K562 (cell line): ENCODE results near the gene RNU6-1. TPM values are rescaled to one million over a fixed set of nuclear protein-coding genes. Genes with fewer than 3 reads are reported as not detected.
A peak's percentile ranks its signal among the peaks of the same experiment; 100 is the strongest.

ENCODE experiments used
- ARHGAP35 ChIP-seq: fragments of 450-650 bp; IDR thresholded peaks from 2 replicates; pipeline ENCODE4 v1.6.1; 2018; ENCODE audit not compliant: partially characterized antibody
- CCNT2 ChIP-seq: IDR thresholded peaks from 2 replicates; pipeline ENCODE4 v1.6.1; 2011; ENCODE audit warnings: borderline replicate concordance, low read depth, mild to moderate bottlenecking, moderate library complexity, mixed read lengths, low read length; ENCODE audit not compliant: insufficient read length; ENCODE audit errors: extremely low read depth
- CREB3L1 ChIP-seq: fragments of 450-650 bp; IDR thresholded peaks from 2 replicates; pipeline ENCODE4 v1.6.1; 2014; ENCODE audit warnings: low read depth, mild to moderate bottlenecking, moderate library complexity, borderline replicate concordance
- DPF2 ChIP-seq: fragments of 450-650 bp; IDR thresholded peaks from 2 replicates; pipeline ENCODE4 v1.6.1; 2016
- E2F6 ChIP-seq, 2 experiments: IDR thresholded peaks; 2 replicates each; pipeline ENCODE4 v1.6.1; 2011; ENCODE audit warnings: borderline replicate concordance in 1 of 2, control low read depth in 1 of 2, low read depth in 1 of 2, low read length in 1 of 2, mild to moderate bottlenecking in 1 of 2, mixed read lengths in 1 of 2, moderate library complexity in 1 of 2; ENCODE audit not compliant: insufficient read depth in 1 of 2, insufficient read length in 1 of 2, poor library complexity in 1 of 2, severe bottlenecking in 1 of 2; ENCODE audit errors: extremely low read depth in 1 of 2
- FOXA1 ChIP-seq: fragments of 450-650 bp; IDR thresholded peaks from 2 replicates; pipeline ENCODE4 v1.6.1; 2016; ENCODE audit warnings: mild to moderate bottlenecking, borderline replicate concordance
- HEY1 ChIP-seq: fragments of 250-450 bp; sonication (Bioruptor Pico); IDR thresholded peaks from 2 replicates; pipeline ENCODE4 v1.5.0; 2020; ENCODE audit warnings: mild to moderate bottlenecking, moderate library complexity, borderline replicate concordance
- MYNN ChIP-seq, 2 experiments: sonication (generic); formaldehyde crosslinking in 1 of 2; IDR thresholded peaks; 2 replicates each; pipeline versions ENCODE4 v1.5.0 to v1.6.1; 2016 to 2020; ENCODE audit warnings: antibody characterized with exemption in 1 of 2, missing genetic modification reagents in 1 of 2
- RFX5 ChIP-seq: IDR thresholded peaks from 2 replicates; pipeline ENCODE4 v1.6.1; 2011; ENCODE audit warnings: low read depth, mild to moderate bottlenecking, improper control_type of control experiment, low read length
- SMARCB1 ChIP-seq: IDR thresholded peaks from 2 replicates; pipeline ENCODE4 v1.6.1; 2011; ENCODE audit warnings: improper control_type of control experiment, low read depth; ENCODE audit not compliant: insufficient read length
- SNRNP70 ChIP-seq: fragments of 200-400 bp; formaldehyde crosslinking; optimal IDR thresholded peaks from 2 replicates; pipeline ENCODE3; 2017; ENCODE audit warnings: low read depth, low read length
- TAF7 ChIP-seq: fragments of 450-650 bp; IDR thresholded peaks from 2 replicates; pipeline ENCODE4 v1.6.1; 2016; ENCODE audit warnings: missing genetic modification characterization, missing compliant biosample characterization
- TAF9B ChIP-seq: fragments of 450-650 bp; IDR thresholded peaks from 2 replicates; pipeline ENCODE4 v1.6.1; 2018; ENCODE audit warnings: mild to moderate bottlenecking; ENCODE audit not compliant: partially characterized antibody
- TAL1 ChIP-seq: fragments of 450-650 bp; IDR thresholded peaks from 2 replicates; pipeline ENCODE4 v1.6.1; 2016; ENCODE audit warnings: mild to moderate bottlenecking
- THRB ChIP-seq: fragments of 450-650 bp; formaldehyde crosslinking; conservative IDR thresholded peaks from 2 replicates; pipeline ENCODE4 v1.4.0; 2022; ENCODE audit warnings: mild to moderate bottlenecking, missing genetic modification characterization
- XRCC5 ChIP-seq: fragments of 200-400 bp; formaldehyde crosslinking; IDR thresholded peaks from 2 replicates; pipeline ENCODE4 v1.6.1; 2017; ENCODE audit warnings: low read depth, mild to moderate bottlenecking, low read length
- ZBTB11 ChIP-seq, 3 experiments: fragments of 200-800 bp in 1 of 3; fragments of 250-450 bp in 1 of 3; fragments of 450-650 bp in 1 of 3; sonication (Bioruptor Pico) in 1 of 3; sonication (Bioruptor generic) in 1 of 3; formaldehyde crosslinking in 1 of 3; IDR thresholded peaks; 2 replicates each; pipeline versions ENCODE4 v1.6.1 to v1.8.0; 2016 to 2022; ENCODE audit warnings: mild to moderate bottlenecking in 2 of 3, missing genetic modification characterization in 2 of 3, missing compliant biosample characterization in 1 of 3, moderate library complexity in 1 of 3
- ZC3H4 ChIP-seq: sonication (generic); formaldehyde crosslinking; IDR thresholded peaks from 2 replicates; pipeline ENCODE4 v1.9.0; 2021; ENCODE audit warnings: missing genetic modification reagents, borderline replicate concordance
- ZSCAN32 ChIP-seq: fragments of 450-650 bp; formaldehyde crosslinking; IDR thresholded peaks from 2 replicates; pipeline ENCODE4 v1.4.0; 2020; ENCODE audit warnings: mild to moderate bottlenecking, moderate library complexity
- polyA plus RNA-seq, 8 experiments: library from polyadenylated mRNA; depleted of rRNA in 4 of 8; stranded (reverse) in 5 of 8; unstranded in 3 of 8; fragments of >200 nt; fragmentation: Nextera tagmentation in 2 of 8; fragmentation: Illumina TruSeq in 1 of 8; extraction: Ambion mirVana in 2 of 8; extraction: Trizol in 1 of 8; gene quantifications; 2 replicates each; pipeline versions ENCODE4 v1.2.1 to v1.2.3, GENCODE V29; 2011 to 2014; ENCODE audit warnings: inconsistent platforms in 1 of 8, missing spikeins in 1 of 8
- total RNA-seq, 7 experiments: library from RNA; depleted of rRNA in 6 of 7; stranded (reverse); fragments of >200 nt in 6 of 7; fragmentation: Illumina TruSeq in 2 of 7; extraction: Trizol in 2 of 7; gene quantifications; 2 replicates each; pipeline versions ENCODE4 v1.2.1 to v1.2.3, GENCODE V29; 2011 to 2021; ENCODE audit warnings: low replicate concordance in 1 of 7

RNU6-1 gene
- total and polyA plus RNA-seq, 9 of the 15 experiments (the other 6 are each of a cell fraction or from before 2014, with no cell fraction given), result not detected

- peak; percentile 81 for TF ChIP-seq TAF7 (tag)
- no peak for TF ChIP-seq TAL1
- no peak for TF ChIP-seq XRCC5
- TF ChIP-seq ARHGAP35, result no peak
- peak; percentile 51 for TF ChIP-seq TAF9B
- TF ChIP-seq E2F6 (IDR thresholded peaks at IDR 0.05; ENCODE audit: borderline replicate concordance in 1 of 2, extremely low read depth in 1 of 2, insufficient read depth in 1 of 2, insufficient read length in 1 of 2, low read depth in 1 of 2, low read length in 1 of 2, poor library complexity in 1 of 2, severe bottlenecking in 1 of 2), result peak; percentile 58 to 85
- TF ChIP-seq MYNN (IDR thresholded peaks at IDR 0.05), result no peak
- no peak for TF ChIP-seq MYNN (CRISPR knock-in tag; IDR thresholded peaks at IDR 0.05)
- TF ChIP-seq ZSCAN32 (CRISPR knock-in tag), result no peak
- peak in 1 of 3 experiments; percentile 45; a peak in 1 of 6 replicates for TF ChIP-seq ZBTB11 (CRISPR knock-in tag; IDR thresholded peaks at IDR 0.05)
- TF ChIP-seq SMARCB1, result no peak
- no peak for TF ChIP-seq DPF2
- TF ChIP-seq THRB, result no peak
- TF ChIP-seq RFX5, result no peak
- no peak for TF ChIP-seq CCNT2
- TF ChIP-seq ZC3H4 (CRISPR knock-in tag), result no peak
- TF ChIP-seq SNRNP70, result no peak
- TF ChIP-seq CREB3L1, result peak; percentile 50; the same call in 1 of the 2 replicates
- TF ChIP-seq HEY1 (CRISPR knock-in tag), result no peak
- no peak for TF ChIP-seq FOXA1
These were observed at the start of gene RNU6-1 (continued) for GRCh38 chr15:67839929-67840748.
